Measurements from ENCODE around the gene GPR39.

DNA sequence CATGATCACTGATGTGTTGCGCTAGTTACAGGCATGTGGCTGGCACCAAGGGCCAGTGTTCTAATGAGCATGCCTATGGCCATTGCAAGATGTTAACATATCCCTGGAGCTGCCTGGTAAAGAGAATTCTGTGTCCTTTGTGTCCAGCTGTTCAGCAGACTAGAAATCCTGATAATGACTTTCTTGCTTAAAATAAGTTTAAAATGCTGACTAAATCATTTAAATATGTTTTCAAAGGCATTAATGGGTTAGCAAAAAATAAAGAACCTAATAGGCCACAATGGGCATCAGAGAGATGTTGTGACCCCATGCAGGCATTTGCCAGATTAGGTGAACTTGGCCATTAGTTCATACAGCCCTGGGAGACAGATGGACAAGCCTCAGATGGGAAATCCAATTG lies 67.5 kb downstream of the GPR39 start:
- TF ChIP-seq POLR2A (IDR thresholded peaks at IDR 0.05), result no peak
- TF ChIP-seq, protein P1, sequence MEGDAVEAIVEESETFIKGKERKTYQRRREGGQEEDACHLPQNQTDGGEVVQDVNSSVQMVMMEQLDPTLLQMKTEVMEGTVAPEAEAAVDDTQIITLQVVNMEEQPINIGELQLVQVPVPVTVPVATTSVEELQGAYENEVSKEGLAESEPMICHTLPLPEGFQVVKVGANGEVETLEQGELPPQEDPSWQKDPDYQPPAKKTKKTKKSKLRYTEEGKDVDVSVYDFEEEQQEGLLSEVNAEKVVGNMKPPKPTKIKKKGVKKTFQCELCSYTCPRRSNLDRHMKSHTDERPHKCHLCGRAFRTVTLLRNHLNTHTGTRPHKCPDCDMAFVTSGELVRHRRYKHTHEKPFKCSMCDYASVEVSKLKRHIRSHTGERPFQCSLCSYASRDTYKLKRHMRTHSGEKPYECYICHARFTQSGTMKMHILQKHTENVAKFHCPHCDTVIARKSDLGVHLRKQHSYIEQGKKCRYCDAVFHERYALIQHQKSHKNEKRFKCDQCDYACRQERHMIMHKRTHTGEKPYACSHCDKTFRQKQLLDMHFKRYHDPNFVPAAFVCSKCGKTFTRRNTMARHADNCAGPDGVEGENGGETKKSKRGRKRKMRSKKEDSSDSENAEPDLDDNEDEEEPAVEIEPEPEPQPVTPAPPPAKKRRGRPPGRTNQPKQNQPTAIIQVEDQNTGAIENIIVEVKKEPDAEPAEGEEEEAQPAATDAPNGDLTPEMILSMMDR (IDR thresholded peaks at IDR 0.05), result no peak

All from esophagus squamous epithelium (tissue), 4 donors.